ENCODE data around the gene PARD3. TPM values are rescaled to one million over a fixed set of nuclear protein-coding genes. Genes with fewer than 3 reads are reported as not detected.

The PARD3 gene
- total and polyA plus RNA-seq, 2 experiments from 2014 or later: 6.3 to 21.2 TPM

DNA sequence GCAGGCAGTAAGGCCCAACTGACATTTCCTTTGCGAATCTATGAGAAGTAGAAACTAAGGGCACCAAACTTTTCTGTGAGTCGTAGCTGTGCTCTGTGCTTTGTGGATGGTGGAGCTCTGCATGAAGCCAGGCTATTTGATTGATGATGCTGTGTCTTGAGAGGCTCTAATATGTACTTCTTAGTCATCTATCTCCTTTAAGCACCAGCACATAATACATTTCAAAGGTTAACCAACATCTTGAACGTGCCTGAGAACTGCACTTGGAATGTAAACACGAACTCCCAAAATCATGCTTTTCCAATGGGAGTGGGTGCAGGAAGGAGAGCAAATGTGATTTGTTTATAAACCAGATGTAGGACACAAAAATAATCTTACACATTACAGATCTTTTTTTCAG lies 411.6 kb downstream of the PARD3 start:
- Histone ChIP-seq H3F3A (ENCODE audit: insufficient read depth) (no peaks in the 10 kb centered on the region), H3K9me3 (ENCODE audit: low read depth) (no peaks in the 10 kb centered on the region), H2AFZ (no peak overlapping the region), H3K9ac (no peak overlapping the region), H3K36me3 (ENCODE audit: low read depth) (no peaks in the 10 kb centered on the region), H4K20me1 (ENCODE audit: insufficient read depth) (no peaks in the 10 kb centered on the region), H3K9me2 (ENCODE audit: insufficient read depth) (no peaks in the 10 kb centered on the region), H3K27me3 (replicated peaks; ENCODE audit: insufficient read depth) (no peaks in the 10 kb centered on the region), H3K4me3 (no peak overlapping the region), H3K27ac (no peak overlapping the region), H3K79me2 (ENCODE audit: insufficient read depth) (no peaks in the 10 kb centered on the region), H3K4me2 (ENCODE audit: unreplicated experiment) (no peak overlapping the region), H3K4me1 (ENCODE audit: insufficient read depth) (peaks cover 7% of the 10 kb centered on the region; the same call in 1 of the 2 replicates)
- 87 to 94% methylated on average over 4 of the region's 4 CpGs for WGBS, 2 experiments (ENCODE audit: low coverage in 1 of 2, low lambda C conversion rate in 2 of 2, missing lambda C conversion rate in 2 of 2)
- no peak for DNase-seq
- no peak for TF ChIP-seq EZH2phosphoT487 (IDR thresholded peaks at IDR 0.05; ENCODE audit: insufficient read depth, low read depth)
- no peak for TF ChIP-seq EZH2 (IDR thresholded peaks at IDR 0.05; ENCODE audit: insufficient read depth, poor library complexity, severe bottlenecking)
- in situ Hi-C loops (cut with MboI): no loop called here

- no peak for DNase-seq
- Histone ChIP-seq H3F3A (ENCODE audit: insufficient read depth) (no peaks in the 10 kb centered on the region), H3K4me1 (ENCODE audit: insufficient read depth) (peaks cover 9% of the 10 kb centered on the region; the same call in 1 of the 2 replicates), H3K9me3 (ENCODE audit: low read depth) (no peaks in the 10 kb centered on the region), H3K79me2 (ENCODE audit: insufficient read depth) (no peaks in the 10 kb centered on the region), H3K9ac (no peak overlapping the region), H3K9me2 (ENCODE audit: insufficient read depth) (no peaks in the 10 kb centered on the region), H4K20me1 (ENCODE audit: insufficient read depth) (no peaks in the 10 kb centered on the region), H2AFZ (no peak overlapping the region), H3K27ac (no peak overlapping the region), H3K4me2 (ENCODE audit: unreplicated experiment) (no peak overlapping the region), H3K36me3 (ENCODE audit: low read depth) (no peaks in the 10 kb centered on the region), H3K4me3 (no peak overlapping the region), H3K27me3 (replicated peaks; ENCODE audit: insufficient read depth) (no peaks in the 10 kb centered on the region)
- 94 to 96% methylated on average over 3 of the region's 3 CpGs for WGBS, 2 experiments (ENCODE audit: low coverage in 1 of 2, low lambda C conversion rate in 2 of 2, missing lambda C conversion rate in 2 of 2)
- TF ChIP-seq EZH2 (IDR thresholded peaks at IDR 0.05; ENCODE audit: insufficient read depth, poor library complexity, severe bottlenecking): no peak
- in situ Hi-C loops (cut with MboI): no loop called here
Observed at GRCh38 chr10:34400075-34400474, 415.0 kb downstream of the PARD3 start.

GRCh38 chr10:34399013-34399412 lies 416.1 kb downstream of the PARD3 start:
- Histone ChIP-seq H3K4me3 (no peak overlapping the region), H3K9me2 (ENCODE audit: insufficient read depth) (no peaks in the 10 kb centered on the region), H3F3A (ENCODE audit: insufficient read depth) (no peaks in the 10 kb centered on the region), H3K27ac (no peak overlapping the region), H2AFZ (no peak overlapping the region), H3K36me3 (ENCODE audit: low read depth) (no peaks in the 10 kb centered on the region), H4K20me1 (ENCODE audit: insufficient read depth) (no peaks in the 10 kb centered on the region), H3K4me2 (ENCODE audit: unreplicated experiment) (no peak overlapping the region), H3K9me3 (ENCODE audit: low read depth) (no peaks in the 10 kb centered on the region), H3K27me3 (replicated peaks; ENCODE audit: insufficient read depth) (no peaks in the 10 kb centered on the region), H3K79me2 (ENCODE audit: insufficient read depth) (no peaks in the 10 kb centered on the region), H3K4me1 (ENCODE audit: insufficient read depth) (peaks cover 9% of the 10 kb centered on the region; the same call in 1 of the 2 replicates), H3K9ac (no peak overlapping the region)
- 69% methylated on average over 7 of the region's 7 CpGs for WGBS, 2 experiments (ENCODE audit: low coverage in 1 of 2, low lambda C conversion rate in 2 of 2, missing lambda C conversion rate in 2 of 2)
- no peak for TF ChIP-seq EZH2 (IDR thresholded peaks at IDR 0.05; ENCODE audit: insufficient read depth, poor library complexity, severe bottlenecking)
- no peak for TF ChIP-seq EZH2phosphoT487 (IDR thresholded peaks at IDR 0.05; ENCODE audit: insufficient read depth, low read depth)
- in situ Hi-C loops (cut with MboI): no loop called here
- DNase-seq: no peak

DNA sequence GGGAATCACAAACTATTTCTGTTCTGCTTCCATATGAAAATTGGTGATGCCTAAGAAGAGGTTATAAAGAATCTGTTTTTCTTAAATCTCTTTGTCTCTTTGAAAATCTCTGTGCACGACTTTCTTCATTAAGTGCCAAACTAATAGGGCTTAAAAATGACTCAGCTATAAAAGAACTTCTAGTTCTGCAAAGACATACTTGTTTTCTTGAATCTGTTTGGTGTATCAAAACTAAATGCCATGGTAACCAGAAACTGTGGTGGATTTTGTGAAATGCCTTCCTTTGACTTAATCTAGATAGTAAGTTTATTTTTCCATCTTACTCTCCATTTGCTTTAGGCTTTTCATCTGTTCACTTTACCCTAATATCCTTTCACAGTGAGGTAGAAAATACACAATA lies 417.8 kb downstream of the PARD3 start:
- Histone ChIP-seq H3K4me2 (ENCODE audit: unreplicated experiment) (no peak overlapping the region), H3K79me2 (ENCODE audit: insufficient read depth) (no peaks in the 10 kb centered on the region), H2AFZ (no peak overlapping the region), H3K27me3 (replicated peaks; ENCODE audit: insufficient read depth) (no peaks in the 10 kb centered on the region), H3K4me1 (ENCODE audit: insufficient read depth) (peaks cover 9% of the 10 kb centered on the region; the same call in 1 of the 2 replicates), H3K27ac (0 out of 2 replicates have a peak overlapping the region, but pooled peaks have one; percentile 5), H3K9ac (no peak overlapping the region), H3K36me3 (ENCODE audit: low read depth) (no peaks in the 10 kb centered on the region), H3K9me3 (ENCODE audit: low read depth) (no peaks in the 10 kb centered on the region), H3F3A (ENCODE audit: insufficient read depth) (no peaks in the 10 kb centered on the region), H3K9me2 (ENCODE audit: insufficient read depth) (no peaks in the 10 kb centered on the region), H3K4me3 (no peak overlapping the region), H4K20me1 (ENCODE audit: insufficient read depth) (no peaks in the 10 kb centered on the region)
- WGBS, 2 experiments (ENCODE audit: low coverage in 1 of 2, low lambda C conversion rate in 2 of 2, missing lambda C conversion rate in 2 of 2): 10 to 13% methylated on average over 1 of the region's 1 CpG
- in situ Hi-C loops (cut with MboI): no loop called here
- peak; percentile 68 for DNase-seq
- no peak for TF ChIP-seq EZH2 (IDR thresholded peaks at IDR 0.05; ENCODE audit: insufficient read depth, poor library complexity, severe bottlenecking)
- no peak for TF ChIP-seq EZH2phosphoT487 (IDR thresholded peaks at IDR 0.05; ENCODE audit: insufficient read depth, low read depth)

DNA sequence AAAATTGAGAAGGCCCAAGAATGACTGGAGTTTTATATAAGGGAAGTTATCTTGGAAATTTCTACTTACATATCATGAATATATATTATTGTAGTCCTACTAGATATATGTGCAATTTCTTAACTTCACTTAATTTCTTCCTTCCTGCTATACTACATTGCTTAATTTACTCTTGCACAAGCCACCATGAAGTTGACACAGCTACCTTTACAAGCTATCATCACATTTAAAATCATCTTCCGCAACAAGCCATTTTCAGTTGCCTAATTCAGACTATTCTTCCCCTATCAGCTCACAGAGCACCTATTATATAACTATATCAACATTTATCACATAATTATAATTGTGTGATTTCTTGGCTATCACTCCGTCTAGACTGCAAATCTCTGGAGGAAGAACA lies 418.4 kb downstream of the PARD3 start:
- Histone ChIP-seq H4K20me1 (ENCODE audit: insufficient read depth) (no peaks in the 10 kb centered on the region), H3K9ac (no peak overlapping the region), H3F3A (ENCODE audit: insufficient read depth) (no peaks in the 10 kb centered on the region), H3K9me3 (ENCODE audit: low read depth) (no peaks in the 10 kb centered on the region), H3K27ac (0 out of 2 replicates have a peak overlapping the region, but pooled peaks have one; percentile 5), H3K4me1 (ENCODE audit: insufficient read depth) (peaks cover 9% of the 10 kb centered on the region; the same call in 1 of the 2 replicates), H3K4me3 (no peak overlapping the region), H3K79me2 (ENCODE audit: insufficient read depth) (no peaks in the 10 kb centered on the region), H3K4me2 (ENCODE audit: unreplicated experiment) (no peak overlapping the region), H2AFZ (no peak overlapping the region), H3K9me2 (ENCODE audit: insufficient read depth) (no peaks in the 10 kb centered on the region), H3K27me3 (replicated peaks; ENCODE audit: insufficient read depth) (no peaks in the 10 kb centered on the region), H3K36me3 (ENCODE audit: low read depth) (no peaks in the 10 kb centered on the region)
- DNase-seq: no peak
- TF ChIP-seq EZH2phosphoT487 (IDR thresholded peaks at IDR 0.05; ENCODE audit: insufficient read depth, low read depth) (no peak), EZH2 (IDR thresholded peaks at IDR 0.05; ENCODE audit: insufficient read depth, poor library complexity, severe bottlenecking) (no peak)
- WGBS, 2 experiments (ENCODE audit: low coverage in 1 of 2, low lambda C conversion rate in 2 of 2, missing lambda C conversion rate in 2 of 2): 67 to 72% methylated on average over 2 of the region's 2 CpGs
- in situ Hi-C loops (cut with MboI): no loop called here
